GM23248 (cell line): ENCODE data around the gene CREB3L1.

Experiments
- EZH2 ChIP-seq: fragments of 200-600 bp; sonication (generic); IDR thresholded peaks from 2 replicates; pipeline ENCODE4 v1.6.1; 2018; ENCODE audit warnings: antibody characterized with exemption, mild to moderate bottlenecking; ENCODE audit not compliant: insufficient read depth, poor library complexity, severe bottlenecking
- EZH2phosphoT487 ChIP-seq: fragments of 200-600 bp; sonication (generic); IDR thresholded peaks from 2 replicates; pipeline ENCODE4 v1.6.1; 2018; ENCODE audit warnings: antibody characterized with exemption, moderate library complexity, mild to moderate bottlenecking, low read depth; ENCODE audit not compliant: insufficient read depth

DNA sequence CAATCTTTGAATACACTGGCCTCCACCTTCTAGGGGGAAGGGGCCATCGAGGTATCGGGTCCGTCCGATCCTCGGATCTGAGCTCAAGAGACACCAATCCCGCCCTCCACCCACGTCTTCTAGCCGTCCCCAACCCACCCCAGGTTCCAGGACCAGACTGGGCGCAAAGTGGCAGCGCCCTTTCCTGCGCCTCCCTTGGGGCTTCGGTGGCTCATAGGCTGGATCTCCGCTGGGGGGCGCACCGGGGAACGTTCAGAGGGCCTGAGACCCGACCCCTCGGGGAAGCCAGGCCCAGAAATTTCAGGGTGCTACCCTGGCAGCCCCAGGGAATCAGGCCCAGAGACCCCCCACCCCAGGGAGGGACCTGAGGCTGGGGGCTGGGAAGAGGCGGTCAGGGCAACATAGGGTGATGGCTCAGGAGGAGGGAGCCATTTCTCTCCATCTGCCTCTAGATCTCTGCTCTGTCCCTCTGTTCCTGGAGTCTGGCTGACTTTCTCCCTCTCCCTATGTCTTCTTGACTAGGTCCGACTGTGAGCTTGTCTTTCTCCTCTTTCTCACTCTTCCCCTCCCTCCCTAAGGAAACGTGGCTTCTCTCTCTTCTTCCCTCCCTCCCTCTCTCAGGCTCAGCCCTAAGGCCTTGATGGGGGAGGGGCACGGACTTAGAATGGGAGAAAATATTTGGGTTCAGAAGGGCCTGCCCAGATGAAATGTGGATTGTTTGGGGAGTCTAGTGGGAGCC lies 1.1 kb downstream of the CREB3L1 start:
- TF ChIP-seq EZH2 (no peak), EZH2phosphoT487 (no peak)
